ENCODE data around the gene RGS19. TPM values are rescaled to one million over a fixed set of nuclear protein-coding genes. Genes with fewer than 3 reads are reported as not detected.

The RGS19 gene
- total RNA-seq, 1 experiment from 2014 or later = 31.4 TPM

DNA sequence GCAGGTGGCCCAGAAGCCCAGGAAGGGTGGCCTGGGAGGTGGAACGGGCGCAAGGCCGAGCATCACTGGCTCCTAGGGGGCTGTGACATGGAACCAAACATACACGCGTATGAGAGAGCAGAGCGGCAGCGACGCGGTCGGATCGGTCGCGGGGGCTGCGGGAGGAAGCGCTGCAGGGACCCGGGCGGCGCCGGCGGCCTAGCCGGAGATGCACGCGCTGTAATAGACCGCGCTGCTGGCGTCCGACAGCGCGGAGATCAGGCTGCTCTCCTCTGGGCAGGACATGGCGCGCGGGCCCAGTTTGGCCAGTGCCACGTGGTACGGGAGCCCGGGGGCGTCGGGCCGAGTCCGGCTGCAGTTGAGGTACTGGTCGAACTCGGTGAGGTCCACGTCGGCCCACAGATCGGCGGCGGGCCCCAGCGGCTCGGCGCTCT is 31.3 kb downstream of the RGS19 start:
- no peak for DNase-seq (ENCODE audit: low read depth, low spot score)
- in situ Hi-C loops (cut with HindIII; ENCODE audit: low pct_unique_long_range_greater_than_20kb, low sequenced_read_pairs) = no loop called here

GRCh38 chr20:64047046-64047389 is 32.3 kb downstream of the RGS19 start:
- in situ Hi-C loops (cut with HindIII; ENCODE audit: low pct_unique_long_range_greater_than_20kb, low sequenced_read_pairs) = no loop called here

DNA sequence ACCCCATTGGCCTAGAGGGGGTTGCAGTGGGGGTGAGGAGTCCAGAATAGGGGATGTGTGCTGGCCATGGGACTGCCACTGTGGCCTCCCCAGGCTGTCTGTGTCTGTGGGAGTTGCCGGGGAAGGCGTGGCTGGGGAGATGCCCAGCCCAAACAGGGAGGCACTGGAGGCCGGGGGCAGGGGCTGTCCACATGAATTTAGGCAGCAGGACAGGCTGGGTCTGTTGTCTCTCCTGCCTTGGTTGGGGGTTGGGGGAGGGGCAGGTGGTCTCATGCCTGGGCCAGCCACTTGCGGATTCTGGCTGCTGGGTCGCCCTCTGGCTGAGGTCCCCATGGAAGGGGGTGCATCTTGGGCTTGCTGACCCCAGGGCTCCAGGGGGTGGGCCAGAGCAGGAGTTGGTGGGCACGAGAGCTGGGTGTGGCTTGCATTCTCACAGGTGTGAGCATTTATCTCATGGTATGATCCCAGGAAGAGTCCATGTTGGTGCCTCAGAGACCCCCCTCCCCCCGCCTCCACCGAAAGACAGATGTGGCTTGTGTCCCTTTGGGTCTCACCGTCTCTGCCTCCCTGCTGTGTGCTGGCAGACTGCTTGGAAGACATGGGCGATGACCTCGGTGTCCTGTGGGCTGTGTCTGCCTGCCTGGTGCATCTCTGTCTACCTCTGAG is 33.8 kb downstream of the RGS19 start:
- in situ Hi-C loops (cut with HindIII; ENCODE audit: low pct_unique_long_range_greater_than_20kb, low sequenced_read_pairs) = no loop called here
- no peak for DNase-seq (ENCODE audit: low read depth, low spot score)

More at GRCh38 chr20:64047046-64047389, 32.3 kb downstream of the RGS19 start:
- no peak for DNase-seq (ENCODE audit: low read depth, low spot score)

- in situ Hi-C loops (cut with HindIII; ENCODE audit: low pct_unique_long_range_greater_than_20kb, low sequenced_read_pairs) = no loop called here
- peak; percentile 24 for DNase-seq (ENCODE audit: low read depth, low spot score)
These were observed 34.7 kb downstream of the RGS19 start for GRCh38 chr20:64044484-64045247.

DNA sequence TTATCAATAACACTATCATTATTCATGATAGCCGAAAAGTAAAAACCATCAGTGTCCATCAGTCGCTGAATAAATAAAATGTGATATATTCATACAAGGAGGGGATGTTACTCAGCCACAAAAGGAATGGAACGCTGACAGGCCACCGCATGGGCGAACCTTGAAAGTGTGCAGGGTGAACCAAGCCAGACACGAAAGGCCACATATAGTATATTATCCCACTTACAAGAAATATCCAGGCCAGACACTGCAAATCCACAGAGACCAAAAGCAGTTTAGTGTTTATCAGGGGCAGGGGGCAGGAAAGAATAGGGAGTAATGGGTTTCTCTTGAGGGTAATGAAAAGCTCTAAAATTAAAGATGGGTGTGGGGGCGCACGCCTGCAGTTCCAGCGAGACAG is 35.5 kb downstream of the RGS19 start:
- in situ Hi-C loops (cut with HindIII; ENCODE audit: low pct_unique_long_range_greater_than_20kb, low sequenced_read_pairs) = no loop called here
- DNase-seq (ENCODE audit: low read depth, low spot score) = no peak

DNA sequence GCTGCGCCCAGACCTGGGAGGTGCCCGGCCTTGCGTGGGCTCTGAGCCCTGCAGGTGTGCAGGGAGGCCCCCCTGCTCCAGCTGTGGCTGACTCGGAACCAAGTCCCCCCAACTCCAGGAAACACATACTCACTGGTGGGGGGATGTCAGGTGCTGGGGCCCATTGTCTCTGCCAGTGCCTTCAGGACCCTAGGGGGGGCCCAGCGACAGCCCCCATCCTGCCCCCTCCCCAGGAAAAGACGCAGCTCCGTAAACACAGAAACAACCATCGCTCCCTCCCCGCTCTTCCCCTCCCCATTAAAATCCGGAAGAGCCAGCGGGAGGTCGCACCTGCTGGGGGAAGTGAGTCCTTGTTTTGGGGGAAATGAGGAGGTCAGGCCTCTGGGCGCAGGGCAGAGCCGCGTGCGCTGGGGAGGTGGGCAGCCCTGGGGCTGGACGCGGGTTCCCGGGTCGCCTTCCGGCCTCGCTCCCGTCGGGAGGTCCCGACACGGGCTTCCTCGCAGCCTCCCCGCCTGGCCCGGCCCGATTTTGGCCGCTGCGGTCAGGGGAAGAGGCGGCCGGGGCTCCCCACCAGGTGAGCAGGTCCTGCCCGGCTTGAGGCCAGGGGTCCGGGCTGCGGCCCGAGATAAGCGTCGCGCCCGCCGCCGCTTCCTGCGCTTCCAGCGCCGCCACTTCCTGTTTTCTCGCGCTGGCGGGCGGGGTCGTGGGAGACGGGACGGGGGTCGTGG is 37.1 kb downstream of the RGS19 start:
- in situ Hi-C loops (cut with HindIII; ENCODE audit: low pct_unique_long_range_greater_than_20kb, low sequenced_read_pairs) = no loop called here
- DNase-seq (ENCODE audit: low read depth, low spot score) = no peak

DNA sequence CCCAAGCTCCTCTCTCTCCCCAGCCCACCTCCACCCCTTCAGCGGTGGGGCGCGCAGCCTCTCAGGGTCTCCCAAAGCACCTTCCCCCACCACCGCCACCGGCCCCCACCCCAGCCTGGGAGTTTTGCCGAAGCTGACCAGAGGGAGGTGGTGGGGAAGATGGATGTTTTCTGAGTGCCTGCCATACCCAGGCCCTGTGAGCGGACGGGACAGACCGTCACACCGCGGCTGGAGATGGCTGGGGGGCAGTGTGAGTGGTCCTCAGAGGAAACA is 37.6 kb downstream of the RGS19 start:
- in situ Hi-C loops (cut with HindIII; ENCODE audit: low pct_unique_long_range_greater_than_20kb, low sequenced_read_pairs) = no loop called here
- no peak for DNase-seq (ENCODE audit: low read depth, low spot score)

GRCh38 chr20:64041040-64041780 is 38.1 kb downstream of the RGS19 start:
- in situ Hi-C loops (cut with HindIII; ENCODE audit: low pct_unique_long_range_greater_than_20kb, low sequenced_read_pairs) = no loop called here
- no peak for DNase-seq (ENCODE audit: low read depth, low spot score)

- no peak for DNase-seq (ENCODE audit: low read depth, low spot score)
- in situ Hi-C loops (cut with HindIII; ENCODE audit: low pct_unique_long_range_greater_than_20kb, low sequenced_read_pairs) = no loop called here
These were observed 38.9 kb downstream of the RGS19 start for GRCh38 chr20:64040231-64041039.

GRCh38 chr20:64039293-64040160 is 39.8 kb downstream of the RGS19 start:
- no peak for DNase-seq (ENCODE audit: low read depth, low spot score)
- in situ Hi-C loops (cut with HindIII; ENCODE audit: low pct_unique_long_range_greater_than_20kb, low sequenced_read_pairs) = no loop called here

DNA sequence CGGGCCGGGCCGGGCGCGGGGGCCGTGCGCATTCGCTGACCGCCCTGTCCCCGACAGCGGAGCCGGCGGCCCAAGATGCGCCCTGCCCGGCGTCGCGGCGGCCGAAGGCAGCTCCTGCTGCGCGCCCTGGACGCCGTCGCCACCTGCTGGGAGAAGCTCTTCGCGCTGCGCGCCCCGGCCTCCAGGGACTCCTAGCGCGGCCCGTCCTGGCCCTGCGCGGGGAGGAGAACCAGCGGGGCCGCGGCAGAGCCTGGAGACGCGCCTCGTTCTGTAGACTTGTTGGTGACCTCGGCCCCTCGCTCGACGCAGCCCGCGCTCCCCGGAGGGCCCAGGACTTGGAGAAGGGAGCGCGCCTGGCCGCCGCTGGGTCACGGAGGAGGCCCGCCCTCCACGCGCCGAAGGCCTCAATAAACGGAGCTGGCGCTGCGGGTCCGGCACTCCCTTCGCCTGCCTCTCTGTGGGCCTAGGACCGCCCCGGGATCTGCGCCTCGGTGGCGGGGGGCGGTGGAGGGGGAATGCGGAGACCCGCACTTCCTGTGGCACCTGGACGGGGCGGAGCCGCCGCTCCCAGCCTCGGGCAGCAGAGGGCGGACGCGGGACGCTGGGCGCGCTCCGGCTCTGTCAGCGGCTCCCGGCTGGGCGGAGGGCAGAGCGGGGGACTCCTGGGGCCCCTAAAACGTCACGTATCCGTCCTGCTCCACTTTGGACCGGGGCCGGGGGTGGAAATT is 40.6 kb downstream of the RGS19 start:
- in situ Hi-C loops (cut with HindIII; ENCODE audit: low pct_unique_long_range_greater_than_20kb, low sequenced_read_pairs) = no loop called here

GRCh38 chr20:64038224-64038564 is 41.1 kb downstream of the RGS19 start:
- no peak for DNase-seq (ENCODE audit: low read depth, low spot score)
- in situ Hi-C loops (cut with HindIII; ENCODE audit: low pct_unique_long_range_greater_than_20kb, low sequenced_read_pairs) = no loop called here

More for the DNA sequence above, 40.6 kb downstream of the RGS19 start:
- DNase-seq (ENCODE audit: low read depth, low spot score) = peak; percentile 63

- no peak for DNase-seq (ENCODE audit: low read depth, low spot score)
- in situ Hi-C loops (cut with HindIII; ENCODE audit: low pct_unique_long_range_greater_than_20kb, low sequenced_read_pairs) = no loop called here
These were observed 41.7 kb downstream of the RGS19 start for GRCh38 chr20:64037498-64038213.

GRCh38 chr20:64037199-64037497 is 42.2 kb downstream of the RGS19 start:
- in situ Hi-C loops (cut with HindIII; ENCODE audit: low pct_unique_long_range_greater_than_20kb, low sequenced_read_pairs) = no loop called here
- no peak for DNase-seq (ENCODE audit: low read depth, low spot score)

- DNase-seq (ENCODE audit: low read depth, low spot score) = no peak
- in situ Hi-C loops (cut with HindIII; ENCODE audit: low pct_unique_long_range_greater_than_20kb, low sequenced_read_pairs) = no loop called here
These were observed 42.7 kb downstream of the RGS19 start for GRCh38 chr20:64036346-64037198.

All from SK-MEL-5 (cell line).